Measurements from ENCODE around the gene AUTS2. TPM values are rescaled to one million over a fixed set of nuclear protein-coding genes. Genes with fewer than 3 reads are reported as not detected.

AUTS2 gene
- polyA plus RNA-seq, 3 donors, result 0.08 to 0.35 TPM; not detected in 1

DNA sequence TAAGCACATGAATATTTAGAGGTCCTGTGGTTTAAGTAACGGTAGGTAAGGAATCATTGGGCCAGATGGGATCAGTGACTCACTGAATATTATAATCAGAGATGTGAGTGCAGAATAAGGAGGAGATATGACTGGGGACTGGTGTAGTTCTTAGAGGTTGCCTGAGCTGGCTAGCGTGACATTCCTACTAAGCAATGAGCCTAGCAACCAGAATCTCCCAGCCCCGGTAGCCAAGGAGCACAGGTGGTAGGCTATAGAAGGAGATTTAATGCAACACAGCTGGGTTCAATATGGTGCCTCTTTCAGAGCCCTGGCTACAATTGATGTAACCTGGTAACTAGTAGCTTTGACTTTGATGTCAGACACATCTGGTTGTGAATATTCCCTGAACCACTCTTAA is 641.6 kb downstream of the AUTS2 start:
- intact Hi-C loops (cut with micrococcal nuclease), result no loop called here
- TF ChIP-seq, protein P1, sequence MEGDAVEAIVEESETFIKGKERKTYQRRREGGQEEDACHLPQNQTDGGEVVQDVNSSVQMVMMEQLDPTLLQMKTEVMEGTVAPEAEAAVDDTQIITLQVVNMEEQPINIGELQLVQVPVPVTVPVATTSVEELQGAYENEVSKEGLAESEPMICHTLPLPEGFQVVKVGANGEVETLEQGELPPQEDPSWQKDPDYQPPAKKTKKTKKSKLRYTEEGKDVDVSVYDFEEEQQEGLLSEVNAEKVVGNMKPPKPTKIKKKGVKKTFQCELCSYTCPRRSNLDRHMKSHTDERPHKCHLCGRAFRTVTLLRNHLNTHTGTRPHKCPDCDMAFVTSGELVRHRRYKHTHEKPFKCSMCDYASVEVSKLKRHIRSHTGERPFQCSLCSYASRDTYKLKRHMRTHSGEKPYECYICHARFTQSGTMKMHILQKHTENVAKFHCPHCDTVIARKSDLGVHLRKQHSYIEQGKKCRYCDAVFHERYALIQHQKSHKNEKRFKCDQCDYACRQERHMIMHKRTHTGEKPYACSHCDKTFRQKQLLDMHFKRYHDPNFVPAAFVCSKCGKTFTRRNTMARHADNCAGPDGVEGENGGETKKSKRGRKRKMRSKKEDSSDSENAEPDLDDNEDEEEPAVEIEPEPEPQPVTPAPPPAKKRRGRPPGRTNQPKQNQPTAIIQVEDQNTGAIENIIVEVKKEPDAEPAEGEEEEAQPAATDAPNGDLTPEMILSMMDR (IDR thresholded peaks at IDR 0.05), result no peak
- H3K4me3 Mint-ChIP-seq, result no peak overlapping the region

DNA sequence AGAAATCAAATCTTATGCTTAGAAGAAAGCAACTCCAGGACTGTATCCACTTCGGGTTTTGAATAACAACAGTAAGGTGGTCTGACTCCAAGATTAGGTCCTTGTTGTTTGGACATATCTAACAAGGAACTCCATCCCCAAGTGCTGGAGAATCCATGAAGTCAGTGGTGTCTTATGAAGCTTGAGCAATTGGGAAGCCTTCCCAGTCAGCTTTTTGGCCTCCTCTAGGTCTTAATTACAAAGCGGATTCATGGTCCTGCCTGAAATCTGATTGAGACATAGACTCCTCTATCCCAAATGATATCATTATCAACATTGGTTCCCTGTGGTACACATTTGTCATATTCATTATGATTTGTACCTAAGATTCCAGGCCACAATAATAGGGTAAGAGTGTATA is 642.6 kb downstream of the AUTS2 start:
- intact Hi-C loops (cut with micrococcal nuclease), result no loop called here
- Mint-ChIP-seq H3K9me3 (peaks cover 0 to 2% (median under 1%) of the 10 kb centered on the region in 7 donors), H3K27ac (no peak overlapping the region), H3K27me3 (ENCODE audit: low read depth in 3 of 3) (no peaks in the 10 kb centered on the region), H3K36me3 (no peaks in the 10 kb centered on the region), H3K4me3 (no peak overlapping the region), H3K4me1 (no peaks in the 10 kb centered on the region)
- no peaks in the 10 kb centered on the region for H3K27me3 ChIP-seq (ENCODE audit: control insufficient read depth in 2 of 2, insufficient read depth in 2 of 2, low read length in 2 of 2)
- no peak overlapping the region for H3K4me2 ChIP-seq (replicated peaks; ENCODE audit: extremely low read depth, low read length, poor library complexity, severe bottlenecking)
- H3K9me3 ChIP-seq (replicated peaks in 1 of 2; ENCODE audit: control insufficient read depth in 1 of 2, insufficient read depth in 1 of 2, low read length in 2 of 2), result no peaks in the 10 kb centered on the region
- no peak overlapping the region for H2AFZ ChIP-seq (ENCODE audit: insufficient read depth, low read depth, low read length, poor library complexity, severe bottlenecking)
- H3K36me3 ChIP-seq (replicated peaks in 1 of 2; ENCODE audit: control insufficient read depth in 1 of 2, insufficient read depth in 2 of 2, low read length in 2 of 2), result no peaks in the 10 kb centered on the region
- H3K4me1 ChIP-seq (ENCODE audit: control insufficient read depth in 1 of 2, insufficient read depth in 2 of 2, low read length in 2 of 2), result no peaks in the 10 kb centered on the region
- no peaks in the 10 kb centered on the region for H4K20me1 ChIP-seq (ENCODE audit: insufficient read depth, low read length)
- TF ChIP-seq, protein P1 (IDR thresholded peaks at IDR 0.05), result no peak
- no peak for DNase-seq
- no peak overlapping the region for H3K9ac ChIP-seq (ENCODE audit: insufficient read depth, low read length, poor library complexity, severe bottlenecking)
- 60% methylated on average over 1 of the region's 2 CpGs for WGBS (ENCODE audit: insufficient coverage)
- no peak overlapping the region for H3K4me3 ChIP-seq (replicated peaks in 1 of 3; ENCODE audit: low read depth in 2 of 3, low read length in 3 of 3)
- H3K27ac ChIP-seq (ENCODE audit: low read depth in 1 of 2, low read length in 2 of 2), result no peak overlapping the region
- H3K79me2 ChIP-seq (ENCODE audit: insufficient read depth, low read length), result no peaks in the 10 kb centered on the region

More for the DNA sequence above, 641.6 kb downstream of the AUTS2 start:
- Histone ChIP-seq H3K36me3 (replicated peaks in 1 of 2; ENCODE audit: control insufficient read depth in 1 of 2, insufficient read depth in 2 of 2, low read length in 2 of 2) (no peaks in the 10 kb centered on the region), H2AFZ (ENCODE audit: insufficient read depth, low read depth, low read length, poor library complexity, severe bottlenecking) (no peak overlapping the region), H3K4me3 (replicated peaks in 1 of 3; ENCODE audit: low read depth in 2 of 3, low read length in 3 of 3) (no peak overlapping the region), H3K4me2 (replicated peaks; ENCODE audit: extremely low read depth, low read length, poor library complexity, severe bottlenecking) (no peak overlapping the region), H3K9me3 (replicated peaks in 1 of 2; ENCODE audit: control insufficient read depth in 1 of 2, insufficient read depth in 1 of 2, low read length in 2 of 2) (no peaks in the 10 kb centered on the region), H3K4me1 (ENCODE audit: control insufficient read depth in 1 of 2, insufficient read depth in 2 of 2, low read length in 2 of 2) (no peaks in the 10 kb centered on the region), H3K9ac (ENCODE audit: insufficient read depth, low read length, poor library complexity, severe bottlenecking) (no peak overlapping the region), H3K79me2 (ENCODE audit: insufficient read depth, low read length) (no peaks in the 10 kb centered on the region), H4K20me1 (ENCODE audit: insufficient read depth, low read length) (no peaks in the 10 kb centered on the region), H3K27me3 (ENCODE audit: control insufficient read depth in 2 of 2, insufficient read depth in 2 of 2, low read length in 2 of 2) (no peaks in the 10 kb centered on the region), H3K27ac (ENCODE audit: low read depth in 1 of 2, low read length in 2 of 2) (no peak overlapping the region)
- Mint-ChIP-seq H3K27me3 (ENCODE audit: low read depth in 3 of 3) (no peaks in the 10 kb centered on the region), H3K27ac (no peak overlapping the region), H3K4me1 (no peaks in the 10 kb centered on the region), H3K9me3 (peaks cover 0 to 3% (median 1%) of the 10 kb centered on the region in 7 donors), H3K36me3 (no peaks in the 10 kb centered on the region)
- 86% methylated on average over 3 of the region's 3 CpGs for WGBS (ENCODE audit: insufficient coverage)
- DNase-seq, result no peak

Data from CD14-positive monocyte (primary cell).